ENCODE results near the gene RNF186. TPM values are rescaled to one million over a fixed set of nuclear protein-coding genes. Genes with fewer than 3 reads are reported as not detected.

RNF186 gene
- polyA plus RNA-seq, 1 donor = 18.8 TPM

- H3K4me1 ChIP-seq (ENCODE audit: control insufficient read depth, insufficient read depth, low read length) = peaks cover 74% of the 10 kb centered on the region
- H3K27me3 ChIP-seq (ENCODE audit: control insufficient read depth, insufficient read depth, low read length) = no peaks in the 10 kb centered on the region
- H3K36me3 ChIP-seq (ENCODE audit: control insufficient read depth, insufficient read depth, low read length) = no peaks in the 10 kb centered on the region
- H3K4me3 ChIP-seq (ENCODE audit: low read length) = peak overlapping the region; percentile 54
- 0% methylated on average over 1 of the region's 15 CpGs for WGBS (ENCODE audit: insufficient coverage, low lambda C conversion rate)
- H3K27ac ChIP-seq (ENCODE audit: low read length) = peak overlapping the region; percentile 100
- peaks cover 2% of the 10 kb centered on the region for H3K9me3 ChIP-seq (ENCODE audit: control insufficient read depth, low read depth, low read length)
- peak; percentile 71 to 89 for DNase-seq
Measured at GRCh38 chr1:19812875-19813642, 2.0 kb downstream of the RNF186 start.

- H3K27ac ChIP-seq (ENCODE audit: low read length) = peak overlapping the region; percentile 55
- peaks cover 60% of the 10 kb centered on the region for H3K4me1 ChIP-seq (ENCODE audit: control insufficient read depth, insufficient read depth, low read length)
- no peaks in the 10 kb centered on the region for H3K27me3 ChIP-seq (ENCODE audit: control insufficient read depth, insufficient read depth, low read length)
- H3K9me3 ChIP-seq (ENCODE audit: control insufficient read depth, low read depth, low read length) = peaks cover 2% of the 10 kb centered on the region
- peak in 1 of 2 donors; percentile 33 for DNase-seq
- H3K4me3 ChIP-seq (ENCODE audit: low read length) = no peak overlapping the region
- WGBS (ENCODE audit: insufficient coverage, low lambda C conversion rate) = no CpG with 5 or more reads among the region's 5 CpGs
- H3K36me3 ChIP-seq (ENCODE audit: control insufficient read depth, insufficient read depth, low read length) = no peaks in the 10 kb centered on the region
Measured at GRCh38 chr1:19811206-19811851, 3.8 kb downstream of the RNF186 start.

- Histone ChIP-seq H3K27ac (ENCODE audit: low read length) (no peak overlapping the region), H3K27me3 (ENCODE audit: control insufficient read depth, insufficient read depth, low read length) (no peaks in the 10 kb centered on the region), H3K4me3 (ENCODE audit: low read length) (no peak overlapping the region), H3K36me3 (ENCODE audit: control insufficient read depth, insufficient read depth, low read length) (no peaks in the 10 kb centered on the region), H3K4me1 (ENCODE audit: control insufficient read depth, insufficient read depth, low read length) (peaks cover 51% of the 10 kb centered on the region), H3K9me3 (ENCODE audit: control insufficient read depth, low read depth, low read length) (peaks cover 2% of the 10 kb centered on the region)
- DNase-seq = no peak
- WGBS (ENCODE audit: insufficient coverage, low lambda C conversion rate) = no CpG with 5 or more reads among the region's 13 CpGs
Measured at GRCh38 chr1:19809044-19809750, 5.9 kb downstream of the RNF186 start.

GRCh38 chr1:19808351-19808750 is 6.7 kb downstream of the RNF186 start:
- WGBS (ENCODE audit: insufficient coverage, low lambda C conversion rate) = no CpG with 5 or more reads among the region's 7 CpGs
- Histone ChIP-seq H3K27ac (ENCODE audit: low read length) (no peak overlapping the region), H3K4me3 (ENCODE audit: low read length) (no peak overlapping the region), H3K36me3 (ENCODE audit: control insufficient read depth, insufficient read depth, low read length) (no peaks in the 10 kb centered on the region), H3K9me3 (ENCODE audit: control insufficient read depth, low read depth, low read length) (peaks cover 2% of the 10 kb centered on the region), H3K27me3 (ENCODE audit: control insufficient read depth, insufficient read depth, low read length) (no peaks in the 10 kb centered on the region), H3K4me1 (ENCODE audit: control insufficient read depth, insufficient read depth, low read length) (peaks cover 42% of the 10 kb centered on the region)
- DNase-seq = no peak

GRCh38 chr1:19804831-19805251 is 10.2 kb downstream of the RNF186 start:
- DNase-seq = peak; percentile 47 to 72
- Histone ChIP-seq H3K4me1 (ENCODE audit: control insufficient read depth, insufficient read depth, low read length) (peaks cover 16% of the 10 kb centered on the region), H3K9me3 (ENCODE audit: control insufficient read depth, low read depth, low read length) (peaks cover 2% of the 10 kb centered on the region), H3K36me3 (ENCODE audit: control insufficient read depth, insufficient read depth, low read length) (no peaks in the 10 kb centered on the region), H3K27ac (ENCODE audit: low read length) (peak overlapping the region; percentile 19), H3K27me3 (ENCODE audit: control insufficient read depth, insufficient read depth, low read length) (no peaks in the 10 kb centered on the region), H3K4me3 (ENCODE audit: low read length) (no peak overlapping the region)
- WGBS (ENCODE audit: insufficient coverage, low lambda C conversion rate) = 40% methylated on average over 1 of the region's 6 CpGs

GRCh38 chr1:19802269-19802668 is 12.8 kb downstream of the RNF186 start:
- Histone ChIP-seq H3K9me3 (ENCODE audit: control insufficient read depth, low read depth, low read length) (no peaks in the 10 kb centered on the region), H3K27ac (ENCODE audit: low read length) (no peak overlapping the region), H3K36me3 (ENCODE audit: control insufficient read depth, insufficient read depth, low read length) (no peaks in the 10 kb centered on the region), H3K27me3 (ENCODE audit: control insufficient read depth, insufficient read depth, low read length) (no peaks in the 10 kb centered on the region), H3K4me1 (ENCODE audit: control insufficient read depth, insufficient read depth, low read length) (peaks cover 22% of the 10 kb centered on the region), H3K4me3 (ENCODE audit: low read length) (no peak overlapping the region)
- WGBS (ENCODE audit: insufficient coverage, low lambda C conversion rate) = 67% methylated on average over 1 of the region's 7 CpGs
- no peak for DNase-seq

- no peaks in the 10 kb centered on the region for H3K9me3 ChIP-seq (ENCODE audit: control insufficient read depth, low read depth, low read length)
- H3K4me1 ChIP-seq (ENCODE audit: control insufficient read depth, insufficient read depth, low read length) = peaks cover 22% of the 10 kb centered on the region
- no peaks in the 10 kb centered on the region for H3K27me3 ChIP-seq (ENCODE audit: control insufficient read depth, insufficient read depth, low read length)
- 100% methylated on average over 1 of the region's 33 CpGs for WGBS (ENCODE audit: insufficient coverage, low lambda C conversion rate)
- H3K36me3 ChIP-seq (ENCODE audit: control insufficient read depth, insufficient read depth, low read length) = no peaks in the 10 kb centered on the region
- DNase-seq = peak; percentile 57 to 87
- H3K27ac ChIP-seq (ENCODE audit: low read length) = peak overlapping the region; percentile 95
- peak overlapping the region; percentile 58 for H3K4me3 ChIP-seq (ENCODE audit: low read length)
Measured at GRCh38 chr1:19800076-19800804, 14.8 kb downstream of the RNF186 start.

GRCh38 chr1:19799230-19800075 is 15.6 kb downstream of the RNF186 start, which contains the start of gene TMCO4:
TSS of gene TMCO4 (minus strand) at chr1:19799916. CDS start at chr1:19780758, 19,158 bp downstream.
- Histone ChIP-seq H3K4me3 (ENCODE audit: low read length) (peak within 1 kb of the TSS; percentile 58), H3K4me1 (ENCODE audit: control insufficient read depth, insufficient read depth, low read length) (peaks cover 14% of the 10 kb centered on the region), H3K27me3 (ENCODE audit: control insufficient read depth, insufficient read depth, low read length) (no peaks in the 10 kb centered on the region), H3K36me3 (ENCODE audit: control insufficient read depth, insufficient read depth, low read length) (no peaks in the 10 kb centered on the region), H3K9me3 (ENCODE audit: control insufficient read depth, low read depth, low read length) (peaks cover 3% of the 10 kb centered on the region), H3K27ac (ENCODE audit: low read length) (peak within 1 kb of the TSS; percentile 95)
- DNase-seq = peak; percentile 86 to 94
- no CpG with 5 or more reads among the region's 70 CpGs for WGBS (ENCODE audit: insufficient coverage, low lambda C conversion rate)

- peak overlapping the region; percentile 89 for H3K27ac ChIP-seq (ENCODE audit: low read length)
- H3K36me3 ChIP-seq (ENCODE audit: control insufficient read depth, insufficient read depth, low read length) = no peaks in the 10 kb centered on the region
- no CpG with 5 or more reads among the region's 6 CpGs for WGBS (ENCODE audit: insufficient coverage, low lambda C conversion rate)
Measured at GRCh38 chr1:19798486-19799229, 16.4 kb downstream of the RNF186 start.

More at GRCh38 chr1:19798486-19799229, 16.4 kb downstream of the RNF186 start:
- Histone ChIP-seq H3K9me3 (ENCODE audit: control insufficient read depth, low read depth, low read length) (peaks cover 3% of the 10 kb centered on the region), H3K27me3 (ENCODE audit: control insufficient read depth, insufficient read depth, low read length) (no peaks in the 10 kb centered on the region), H3K4me3 (ENCODE audit: low read length) (peak overlapping the region; percentile 55), H3K4me1 (ENCODE audit: control insufficient read depth, insufficient read depth, low read length) (peaks cover 14% of the 10 kb centered on the region)
- DNase-seq = no peak

Measured in large intestine (tissue), 3 donors.